Endometrial microvascular endothelial cells (primary cell): ENCODE results near the gene INPP5K. TPM values are rescaled to one million over a fixed set of nuclear protein-coding genes. Genes with fewer than 3 reads are reported as not detected.
"Not testable (repeated sequence)": the region's sequence is repeated elsewhere in the genome, so short reads cannot be mapped to it uniquely, and the experiment has no call there.

Experiments
- in situ Hi-C: cut with HindIII; loops from 2 replicates; pipeline ENCODE4 v1.10.0; 2017; ENCODE audit warnings: low sequenced_read_pairs, low pct_unique_long_range_greater_than_20kb; ENCODE audit errors: inconsistent ontology term
- total RNA-seq: library from RNA; depleted of rRNA; stranded (reverse); fragments of >200 nt; gene quantifications from one replicate; pipeline ENCODE4 v1.2.3, GENCODE V29; 2015; ENCODE audit errors: inconsistent ontology term

Gene INPP5K
- total RNA-seq: 71.6 TPM

DNA sequence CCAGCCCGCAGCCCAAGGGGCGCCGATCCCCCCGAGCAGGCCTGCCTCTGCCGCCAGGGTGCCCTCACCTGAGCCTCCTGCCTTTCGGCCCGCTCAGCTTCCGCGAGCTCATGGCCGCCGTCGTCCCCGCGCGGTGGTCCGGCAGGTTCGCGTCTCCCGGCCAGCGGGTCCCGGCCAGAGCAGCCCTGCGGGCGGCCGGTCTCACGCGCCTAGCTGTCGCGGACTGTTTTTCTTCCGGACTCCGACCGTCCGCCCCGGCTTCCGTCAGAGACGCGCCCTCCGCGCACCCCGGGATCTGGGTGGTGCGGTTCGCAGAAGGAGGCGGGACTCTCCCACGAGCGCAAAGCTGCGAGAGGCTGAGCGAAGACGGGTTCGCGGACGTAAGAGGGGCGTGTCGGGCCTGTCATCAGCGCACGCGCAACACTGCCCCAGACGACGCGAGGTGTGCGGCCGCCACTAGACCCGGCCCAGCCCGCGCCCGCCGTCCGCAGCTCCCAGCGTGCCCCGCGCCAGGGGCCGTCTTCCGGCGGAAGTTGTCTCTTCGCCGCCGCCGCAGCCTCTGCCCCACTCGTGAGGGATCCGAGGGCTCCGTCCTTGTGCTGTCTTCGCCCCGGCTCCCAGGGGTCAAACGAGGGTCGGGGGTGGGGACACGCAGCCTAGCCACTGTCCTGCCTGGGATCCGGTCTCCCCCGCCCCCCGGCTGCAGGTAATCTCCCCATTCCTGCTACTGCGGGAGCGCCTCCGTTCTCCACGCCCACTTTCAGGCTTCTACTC is at the start of gene INPP5K:
Gene INPP5K (minus strand): TSS at position 225 of the 774 bp plus-strand sequence. CDS start 113 bp downstream, at position 112.
- in situ Hi-C loops: no loop called here

DNA sequence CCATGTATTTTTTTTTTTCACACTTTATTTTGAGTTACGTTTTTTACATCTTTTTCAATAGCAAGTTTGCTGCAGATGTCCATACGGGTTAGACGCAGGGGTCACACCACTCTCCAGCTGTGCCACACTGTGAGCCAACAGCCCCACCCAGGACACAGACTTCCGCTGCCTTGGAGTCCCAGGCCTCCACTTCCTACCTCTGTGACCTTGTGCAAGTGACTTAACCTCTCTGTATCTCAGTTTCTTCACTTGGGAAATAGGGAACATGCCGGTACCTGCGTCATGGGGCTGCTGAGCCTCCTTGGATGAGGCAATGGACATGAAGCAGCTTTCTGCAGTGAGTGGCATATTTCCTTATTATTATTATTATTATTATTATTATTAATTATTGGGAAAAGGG is 49.5 kb upstream of the INPP5K start:
- in situ Hi-C loops: no loop called here

DNA sequence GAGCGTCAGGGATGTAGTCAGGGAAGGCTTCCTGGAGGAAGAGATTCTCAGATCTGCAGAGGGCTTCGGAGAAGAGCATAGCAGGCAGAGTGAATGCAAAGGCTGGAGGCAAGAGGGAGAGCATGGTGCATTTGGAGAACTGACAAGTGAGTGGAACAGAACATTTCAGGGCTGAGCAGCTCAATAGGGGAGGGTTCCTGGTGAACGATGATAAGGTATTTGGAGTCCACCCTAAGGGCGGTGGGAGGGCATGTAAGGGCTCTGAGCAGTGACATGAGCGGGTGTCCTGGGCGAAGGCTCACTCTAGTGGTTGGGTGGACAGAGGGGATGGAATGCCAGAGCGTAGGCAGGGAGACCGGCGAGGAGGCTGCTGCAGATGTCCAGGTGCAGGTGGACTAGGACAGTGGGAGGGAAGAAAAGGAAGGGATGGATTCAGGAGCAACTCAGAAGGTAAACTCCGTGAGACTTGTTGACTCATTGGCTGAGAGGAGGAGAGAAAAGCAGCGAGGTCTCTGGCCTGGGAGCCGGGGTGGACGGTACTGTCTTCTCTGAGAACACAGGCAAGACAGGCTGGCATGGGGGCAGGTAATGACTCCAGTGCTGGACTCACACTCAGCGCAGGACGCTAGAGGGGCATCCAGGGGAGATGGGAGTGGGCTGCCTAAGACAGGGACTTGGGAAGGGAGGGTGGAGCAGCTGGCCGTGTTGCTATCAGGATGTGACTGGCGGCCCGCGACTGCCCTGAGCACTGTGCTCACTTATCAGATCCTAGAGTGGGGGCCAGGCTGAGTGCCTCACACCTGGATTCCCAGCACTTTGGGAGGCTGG is 47.6 kb upstream of the INPP5K start:
- in situ Hi-C loops: no loop called here

DNA sequence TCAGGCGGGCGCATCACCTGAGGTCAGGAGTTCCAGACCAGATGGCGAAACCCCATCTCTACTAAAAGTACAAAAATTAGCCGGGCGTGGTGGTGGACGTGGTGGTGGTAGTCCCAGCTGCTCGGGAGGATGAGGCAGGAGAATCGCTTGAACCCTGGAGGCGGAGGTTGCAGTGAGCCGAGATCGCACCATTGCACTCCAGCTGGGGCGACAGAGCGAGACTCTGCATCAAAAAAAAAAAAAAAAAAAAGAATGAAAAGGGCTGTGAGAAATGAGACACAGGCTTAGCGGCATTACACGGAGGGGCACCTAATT is 47.0 kb upstream of the INPP5K start:
- in situ Hi-C loops: not testable (repeated sequence)

DNA sequence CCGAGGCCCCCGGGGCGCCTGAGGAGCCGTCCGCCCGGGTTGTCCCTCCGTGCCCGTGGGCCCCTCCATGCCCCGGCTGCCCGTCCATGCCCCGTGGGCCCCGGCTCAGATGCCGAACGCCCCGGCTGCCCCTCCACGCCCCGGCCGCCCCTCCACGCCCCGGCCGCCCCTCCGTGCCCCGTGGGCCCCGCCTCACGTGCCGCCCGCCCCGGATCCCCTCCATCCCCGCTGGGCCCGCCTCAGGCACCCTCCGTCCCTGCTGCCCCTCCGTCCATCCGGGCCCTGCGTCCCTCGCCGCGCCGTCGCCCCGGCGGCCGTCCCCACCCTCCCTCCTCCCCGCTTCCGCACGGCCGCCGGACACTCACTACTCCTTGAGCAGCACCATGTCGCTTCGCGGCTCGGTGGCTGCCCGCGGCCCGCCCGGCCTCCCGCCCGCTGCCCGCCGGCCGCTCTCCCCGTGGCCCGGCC is 45.8 kb upstream of the INPP5K start:
- in situ Hi-C loops: no loop called here

DNA sequence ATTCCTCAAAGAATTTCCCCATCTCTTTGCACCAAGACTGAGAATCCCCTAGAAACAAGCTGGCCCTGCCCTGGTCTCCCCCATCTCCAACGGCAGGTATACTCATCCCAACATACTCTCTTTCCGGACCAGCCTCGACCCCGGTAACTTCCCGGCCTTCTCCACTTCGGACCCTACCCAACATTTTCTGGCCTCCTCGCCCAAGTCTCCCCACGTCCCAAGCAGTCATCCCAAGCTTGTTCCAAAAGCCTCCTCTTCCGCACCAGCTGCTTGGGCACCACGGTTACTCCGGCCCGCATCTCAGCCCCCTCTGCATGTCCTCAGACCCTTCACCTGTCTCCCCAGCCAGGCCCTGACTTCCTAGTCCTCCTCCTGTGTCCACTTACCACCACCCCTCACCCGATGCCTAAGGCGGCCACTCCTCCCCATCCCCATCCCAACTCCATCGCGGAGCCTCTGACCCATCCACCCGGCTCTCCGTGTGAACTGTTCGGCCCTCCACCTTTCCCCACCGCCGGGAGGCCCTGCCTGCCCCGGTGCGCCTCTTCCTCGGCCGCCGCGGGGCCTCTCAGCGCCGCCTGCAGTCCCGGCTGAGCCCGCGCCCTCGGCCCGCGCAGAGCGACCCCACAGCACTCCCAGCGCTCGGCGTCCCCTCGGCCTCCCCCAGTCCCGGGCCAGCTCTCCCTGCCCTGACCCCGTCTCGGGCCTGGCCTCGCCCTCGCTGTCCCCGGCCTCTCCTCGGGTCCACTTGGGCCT is 45.2 kb upstream of the INPP5K start:
- in situ Hi-C loops: no loop called here

DNA sequence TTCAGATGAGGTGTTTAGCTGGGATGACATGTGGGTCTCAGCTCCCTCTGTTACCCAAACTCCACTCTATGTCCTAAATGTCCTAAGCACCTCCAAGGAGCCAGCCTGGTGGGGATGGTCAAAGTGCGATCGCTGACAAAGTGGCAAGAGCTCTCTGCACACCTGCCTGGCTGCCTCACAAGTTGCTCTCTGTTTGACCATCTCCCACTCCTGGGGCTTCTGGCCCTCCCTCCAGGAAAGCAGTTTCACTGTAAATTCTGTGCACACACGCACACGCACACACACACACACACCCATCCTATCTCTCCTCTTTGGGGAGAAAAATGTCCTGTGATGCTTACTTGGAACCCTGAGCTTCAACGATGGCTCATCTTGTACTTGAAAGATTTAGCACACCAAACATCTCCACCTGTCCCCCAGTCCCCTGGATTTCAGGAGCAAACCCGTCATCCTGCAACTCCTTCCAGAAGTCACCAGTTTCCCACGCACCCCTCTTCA is 44.5 kb upstream of the INPP5K start:
- in situ Hi-C loops: no loop called here

DNA sequence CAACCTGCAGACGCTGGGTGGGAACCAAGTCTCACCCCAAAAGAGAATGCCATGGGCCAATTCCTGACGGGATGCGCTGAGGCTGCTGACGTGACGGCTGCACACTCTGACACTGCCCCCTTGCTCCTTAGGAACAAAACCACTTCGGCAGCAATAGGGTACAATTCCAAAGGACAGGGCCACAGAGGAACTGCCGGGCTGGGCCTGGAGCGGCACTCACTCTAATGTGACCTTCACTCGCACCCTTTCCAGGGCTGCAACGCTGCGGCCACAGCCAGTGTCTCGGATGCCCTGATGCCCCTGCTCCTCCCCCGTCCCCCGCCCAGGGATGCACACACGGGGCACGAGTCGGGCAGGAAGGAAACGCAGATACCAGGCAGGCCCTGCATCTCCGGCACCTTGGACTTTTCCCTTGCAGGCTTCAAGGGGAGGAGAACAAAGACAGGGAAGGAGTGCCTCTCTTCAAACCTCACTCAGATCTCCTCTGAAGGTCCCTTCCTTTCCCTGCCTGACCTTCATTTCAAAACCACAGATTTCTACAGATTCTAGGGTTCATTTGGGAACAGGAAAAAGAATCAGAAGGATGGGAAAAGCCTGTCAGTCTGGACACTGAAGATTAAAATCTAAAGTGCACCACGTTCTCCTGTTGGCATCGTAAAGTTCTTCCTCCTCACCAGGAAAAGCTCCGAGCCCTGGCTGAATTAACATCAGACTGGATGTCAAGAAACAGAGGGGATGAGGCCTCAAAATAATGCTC is 43.9 kb upstream of the INPP5K start:
- in situ Hi-C loops: no loop called here

DNA sequence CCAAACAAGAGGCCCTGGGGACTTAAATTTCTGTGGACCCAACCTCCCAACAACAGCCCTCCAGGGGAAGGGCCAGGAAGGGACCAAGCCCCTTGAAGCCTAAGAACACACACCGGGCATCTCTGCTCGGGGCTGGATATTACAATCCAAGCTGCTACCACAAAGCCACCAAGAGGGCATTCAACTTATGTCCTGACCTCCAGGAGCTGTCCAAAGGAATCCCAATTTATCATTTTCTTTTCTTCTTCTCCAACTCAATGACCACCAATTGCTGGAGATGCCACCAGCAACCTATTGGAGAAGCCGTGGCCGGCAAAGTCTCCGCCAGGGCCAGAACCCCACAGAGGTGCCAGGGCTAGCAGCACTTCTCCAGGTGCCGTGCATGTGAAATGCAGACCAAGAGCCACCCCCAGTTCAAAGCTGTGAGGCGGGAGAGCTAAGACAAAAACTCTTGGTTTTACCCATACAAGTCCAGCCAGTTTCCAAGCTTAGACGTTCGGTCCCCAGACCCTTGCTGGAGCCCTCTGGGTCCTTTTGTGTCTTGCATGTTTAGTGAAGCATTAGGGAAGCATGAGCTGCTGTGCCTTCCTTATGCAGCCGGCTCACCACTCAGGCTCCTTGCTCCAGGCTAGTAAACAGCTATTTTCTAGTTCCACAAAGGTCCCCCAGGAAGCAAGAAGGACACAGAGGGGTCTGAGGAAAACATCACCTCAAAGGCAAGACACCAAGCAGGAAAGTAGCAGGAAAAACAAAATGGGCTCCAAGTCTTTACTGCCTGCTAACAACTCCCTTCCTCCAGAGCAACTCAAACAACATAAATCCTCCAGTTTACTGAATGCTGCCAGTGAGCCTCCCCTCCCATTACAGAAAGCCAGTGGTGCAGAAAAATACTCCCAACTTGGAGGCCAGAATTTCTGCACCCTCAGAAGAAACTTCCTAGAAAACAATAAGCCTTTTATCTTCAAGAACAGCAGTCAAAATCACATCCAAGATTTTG is 42.9 kb upstream of the INPP5K start:
- in situ Hi-C loops: no loop called here

DNA sequence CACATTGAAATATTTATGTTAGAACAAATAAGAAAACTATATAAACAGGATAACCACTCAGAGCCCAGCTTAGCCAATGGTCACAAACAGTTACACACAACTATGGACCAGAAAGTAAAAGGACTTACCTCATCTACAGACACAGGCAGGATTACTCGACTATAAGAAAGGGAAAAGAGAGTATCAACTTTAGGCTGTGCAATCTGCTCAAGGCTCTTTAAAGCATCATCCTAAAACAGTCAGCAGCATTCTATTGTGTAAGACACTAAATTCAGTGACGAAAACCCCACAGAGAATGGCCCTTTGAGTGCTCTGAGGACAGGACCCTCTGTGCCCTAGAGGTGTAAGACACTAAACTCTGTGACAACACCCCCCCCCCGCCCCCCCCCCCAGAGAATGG is 42.0 kb upstream of the INPP5K start:
- in situ Hi-C loops: no loop called here

DNA sequence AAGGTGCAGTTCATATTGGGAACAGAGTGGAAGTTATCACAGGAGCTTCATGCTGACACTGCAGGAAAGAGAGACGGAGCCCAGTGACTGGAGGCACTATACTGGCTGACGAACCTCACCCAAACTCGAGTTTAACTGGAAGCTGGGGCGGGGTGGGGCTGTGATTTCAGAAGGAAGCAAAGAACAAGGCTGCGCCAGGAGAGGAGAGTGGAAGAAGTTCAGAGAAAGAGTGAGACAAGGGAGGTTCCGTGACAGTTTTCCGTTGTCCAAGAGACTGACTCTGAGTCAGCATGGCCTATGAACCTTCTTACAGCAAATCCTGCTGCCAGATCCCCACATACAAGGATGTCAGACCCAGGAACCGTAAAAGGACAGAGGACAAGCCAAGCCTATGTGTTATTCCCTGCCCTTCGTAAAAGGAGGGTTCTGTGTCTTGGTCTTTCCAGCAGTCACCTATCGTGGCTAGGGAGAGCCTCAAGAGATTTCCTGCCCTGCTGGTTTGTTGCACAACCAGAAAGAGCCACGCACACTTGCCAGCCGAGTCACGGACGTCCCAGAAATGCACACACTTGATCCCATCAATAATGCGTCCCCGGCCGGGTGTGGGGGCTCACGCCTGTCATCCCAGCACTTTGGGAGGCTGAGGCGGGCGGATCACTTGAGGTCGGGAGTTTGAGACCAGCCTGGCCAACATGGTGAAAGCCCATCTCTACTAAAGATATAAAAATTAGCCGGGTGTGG is 41.1 kb upstream of the INPP5K start:
- in situ Hi-C loops: no loop called here

DNA sequence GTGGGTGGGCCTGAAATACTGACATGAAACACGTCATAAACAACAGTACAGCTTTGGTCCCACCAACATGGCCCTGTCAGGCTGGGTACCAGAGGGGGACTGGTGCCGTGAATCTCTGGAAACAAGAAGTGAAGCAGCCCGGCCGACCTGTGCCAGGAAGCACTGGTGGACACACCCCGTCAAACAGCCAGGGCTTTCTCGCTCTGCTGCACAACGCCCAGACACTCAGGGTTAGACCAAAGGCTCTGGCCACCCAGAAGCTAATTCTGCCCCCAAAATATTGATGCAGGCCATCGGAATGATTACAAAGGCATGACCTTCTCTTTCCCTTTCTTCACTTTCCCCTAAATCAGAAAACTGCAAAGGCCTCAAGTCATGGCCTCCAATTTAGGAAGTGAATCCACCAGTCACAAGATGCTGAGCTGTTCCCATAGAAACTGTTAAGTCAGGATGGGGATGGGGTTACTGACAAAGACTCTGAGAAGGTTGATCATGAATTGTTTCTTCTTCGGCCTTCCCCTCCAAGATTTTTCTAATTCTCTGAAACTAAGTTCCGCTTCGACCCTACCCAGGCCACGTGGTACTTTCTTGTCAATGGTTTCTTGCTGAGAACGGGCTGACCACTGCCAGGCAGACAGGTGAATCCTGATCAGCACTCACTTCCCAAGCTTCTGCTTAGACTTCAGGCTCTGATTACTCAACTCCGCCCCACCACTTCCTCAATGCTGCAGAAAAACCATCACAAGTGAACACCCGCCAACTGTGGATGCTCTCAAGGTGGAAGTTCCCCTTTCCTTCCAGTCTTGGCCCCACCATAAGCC is 39.4 kb upstream of the INPP5K start:
- in situ Hi-C loops: no loop called here

DNA sequence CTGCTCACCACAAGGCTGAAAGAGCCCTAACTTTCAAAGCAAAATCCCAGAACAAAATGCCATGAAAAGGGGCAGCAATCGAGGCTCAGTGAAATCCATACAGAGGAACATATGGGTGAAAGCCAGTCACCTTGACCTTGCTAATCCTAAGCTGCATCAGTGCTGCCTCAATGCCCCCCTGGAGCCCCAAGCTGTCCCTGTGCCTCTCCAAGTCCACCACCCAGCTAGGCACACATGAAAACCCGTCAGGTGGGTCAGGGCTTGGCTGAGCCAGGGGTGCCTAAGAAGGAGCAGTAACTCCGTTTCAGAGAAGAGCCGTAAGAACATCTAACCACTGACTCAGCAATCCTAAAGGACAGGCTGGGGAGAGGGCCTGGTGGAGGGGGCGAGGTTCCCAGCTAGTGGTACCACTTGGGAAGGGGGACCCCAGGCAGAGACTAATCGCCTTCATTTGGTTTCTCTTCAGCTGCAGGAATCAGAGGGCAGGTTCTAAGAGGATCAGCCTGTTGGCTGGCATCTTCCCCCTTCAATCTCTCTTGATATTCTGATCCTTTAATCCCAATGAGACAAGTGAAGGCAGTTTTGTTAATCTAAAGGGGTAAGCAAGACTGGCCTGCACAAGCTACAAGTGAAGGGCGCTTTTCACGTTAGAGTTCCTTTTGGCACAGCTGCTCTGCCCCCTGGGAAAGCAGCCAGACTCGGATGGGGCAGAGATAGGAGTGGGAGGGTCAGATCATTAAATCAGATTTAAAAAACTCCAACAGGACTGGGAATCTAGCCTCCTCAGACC is 38.5 kb upstream of the INPP5K start:
- in situ Hi-C loops: no loop called here

DNA sequence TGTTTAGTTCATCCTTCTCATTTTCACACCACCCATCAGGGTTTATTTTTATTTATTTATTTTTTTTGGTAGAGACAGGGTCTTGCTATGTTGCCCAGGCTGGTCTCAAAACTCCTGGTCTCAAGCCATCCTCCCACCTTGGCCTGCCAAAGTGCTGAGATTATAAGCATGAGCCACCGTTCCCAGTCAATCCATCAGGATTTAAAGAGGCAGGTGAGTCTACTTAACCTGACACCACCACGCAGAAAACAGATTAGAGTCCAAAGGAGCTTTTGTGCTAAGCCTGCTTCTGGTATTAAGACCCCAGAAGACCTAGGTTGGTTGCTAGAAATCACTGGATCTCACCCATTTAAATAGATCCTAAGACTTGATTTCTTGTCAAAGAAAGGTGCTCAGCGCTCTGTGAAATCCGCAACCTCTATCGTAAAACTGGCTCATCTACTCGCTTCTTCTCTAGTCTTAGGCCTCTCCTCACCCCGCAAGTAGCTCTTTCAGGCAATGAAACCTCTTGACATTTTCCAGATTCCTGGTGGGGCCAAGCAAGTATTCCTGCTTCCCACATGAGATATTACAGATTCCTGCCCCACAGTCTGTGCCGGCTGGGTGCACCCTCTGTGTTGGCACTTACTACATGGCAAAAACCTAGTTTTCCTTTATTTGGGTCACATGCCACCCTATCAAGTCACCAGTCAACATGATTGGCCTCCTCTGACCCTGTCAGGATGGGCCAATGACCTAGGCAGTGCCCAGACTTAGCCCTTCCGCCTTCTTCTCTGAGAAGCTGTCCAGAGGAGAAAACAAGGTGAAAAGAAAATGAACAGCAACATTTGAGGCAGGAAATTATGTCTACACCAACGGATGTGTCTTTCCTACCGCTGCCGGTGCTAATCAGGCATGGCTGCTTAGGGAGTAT is 37.2 kb upstream of the INPP5K start:
- in situ Hi-C loops: no loop called here
